Breast epithelium (tissue), 3 donors: Measurements from ENCODE around the gene DHX35.

ENCODE experiments used
- POLR2AphosphoS5 ChIP-seq, 3 donors: sonication (generic); formaldehyde crosslinking; IDR thresholded peaks; one replicate each; pipeline ENCODE4 v1.6.1; 2017; ENCODE audit warnings: antibody characterized with exemption in 3 of 3
- TF ChIP-seq, protein P1 (sequence below), 3 donors: fragments of 450-650 bp; IDR thresholded peaks; one replicate each; pipeline ENCODE4 v1.5.1; 2016 to 2017; ENCODE audit warnings: antibody characterized with exemption in 3 of 3, mild to moderate bottlenecking in 3 of 3, moderate library complexity in 3 of 3

DNA sequence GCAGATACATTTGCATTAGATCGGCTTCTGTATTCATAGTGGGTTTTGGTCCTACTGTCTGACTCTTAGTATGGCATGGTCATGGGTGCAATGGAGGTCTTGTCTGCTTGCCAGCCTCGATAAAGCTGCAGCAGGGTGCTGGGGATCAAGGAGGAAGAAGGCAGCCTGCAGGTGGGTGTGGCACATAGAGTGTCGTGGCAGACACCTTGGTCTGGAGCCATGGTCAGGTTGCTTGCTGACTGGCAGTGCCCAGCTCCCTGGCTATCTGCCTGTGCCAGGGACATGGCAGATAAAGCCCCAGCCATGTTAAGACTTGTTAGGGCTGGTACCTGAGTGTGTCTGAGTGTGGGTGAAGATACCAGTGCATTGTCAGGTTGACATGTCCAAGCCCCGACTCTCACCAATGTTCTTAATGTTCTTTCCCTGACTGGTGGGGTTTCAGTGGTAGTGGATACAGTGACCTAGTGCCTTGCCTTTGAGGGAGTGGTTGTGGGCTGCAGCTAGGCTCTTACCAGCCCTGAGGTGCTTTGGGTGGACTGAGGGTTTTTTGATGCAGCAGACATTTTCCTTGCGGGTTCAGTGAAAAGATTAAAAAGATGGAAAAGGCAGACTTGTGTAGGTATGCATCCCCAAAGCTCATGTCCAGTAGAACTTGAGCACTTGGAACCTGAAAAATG lies 34.1 kb upstream of the DHX35 start:
- TF ChIP-seq, protein P1, sequence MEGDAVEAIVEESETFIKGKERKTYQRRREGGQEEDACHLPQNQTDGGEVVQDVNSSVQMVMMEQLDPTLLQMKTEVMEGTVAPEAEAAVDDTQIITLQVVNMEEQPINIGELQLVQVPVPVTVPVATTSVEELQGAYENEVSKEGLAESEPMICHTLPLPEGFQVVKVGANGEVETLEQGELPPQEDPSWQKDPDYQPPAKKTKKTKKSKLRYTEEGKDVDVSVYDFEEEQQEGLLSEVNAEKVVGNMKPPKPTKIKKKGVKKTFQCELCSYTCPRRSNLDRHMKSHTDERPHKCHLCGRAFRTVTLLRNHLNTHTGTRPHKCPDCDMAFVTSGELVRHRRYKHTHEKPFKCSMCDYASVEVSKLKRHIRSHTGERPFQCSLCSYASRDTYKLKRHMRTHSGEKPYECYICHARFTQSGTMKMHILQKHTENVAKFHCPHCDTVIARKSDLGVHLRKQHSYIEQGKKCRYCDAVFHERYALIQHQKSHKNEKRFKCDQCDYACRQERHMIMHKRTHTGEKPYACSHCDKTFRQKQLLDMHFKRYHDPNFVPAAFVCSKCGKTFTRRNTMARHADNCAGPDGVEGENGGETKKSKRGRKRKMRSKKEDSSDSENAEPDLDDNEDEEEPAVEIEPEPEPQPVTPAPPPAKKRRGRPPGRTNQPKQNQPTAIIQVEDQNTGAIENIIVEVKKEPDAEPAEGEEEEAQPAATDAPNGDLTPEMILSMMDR (IDR thresholded peaks at IDR 0.05), result no peak
- TF ChIP-seq POLR2AphosphoS5 (IDR thresholded peaks at IDR 0.05), result no peak
